Lower leg skin (tissue), 3 donors: ENCODE results near the gene MACROH2A2.

ENCODE experiments used
- POLR2A ChIP-seq, 2 donors: fragments of 450-650 bp; IDR thresholded peaks; one replicate each; pipeline ENCODE4 v1.6.1; 2016 to 2017; ENCODE audit warnings: antibody characterized with exemption in 2 of 2, mild to moderate bottlenecking in 1 of 2, moderate library complexity in 1 of 2
- TF ChIP-seq, protein P1 (sequence below), 3 donors: fragments of 450-650 bp; IDR thresholded peaks; one replicate each; pipeline ENCODE4 v1.5.1; 2016; ENCODE audit warnings: antibody characterized with exemption in 3 of 3, mild to moderate bottlenecking in 3 of 3, moderate library complexity in 2 of 3

- TF ChIP-seq, protein P1, sequence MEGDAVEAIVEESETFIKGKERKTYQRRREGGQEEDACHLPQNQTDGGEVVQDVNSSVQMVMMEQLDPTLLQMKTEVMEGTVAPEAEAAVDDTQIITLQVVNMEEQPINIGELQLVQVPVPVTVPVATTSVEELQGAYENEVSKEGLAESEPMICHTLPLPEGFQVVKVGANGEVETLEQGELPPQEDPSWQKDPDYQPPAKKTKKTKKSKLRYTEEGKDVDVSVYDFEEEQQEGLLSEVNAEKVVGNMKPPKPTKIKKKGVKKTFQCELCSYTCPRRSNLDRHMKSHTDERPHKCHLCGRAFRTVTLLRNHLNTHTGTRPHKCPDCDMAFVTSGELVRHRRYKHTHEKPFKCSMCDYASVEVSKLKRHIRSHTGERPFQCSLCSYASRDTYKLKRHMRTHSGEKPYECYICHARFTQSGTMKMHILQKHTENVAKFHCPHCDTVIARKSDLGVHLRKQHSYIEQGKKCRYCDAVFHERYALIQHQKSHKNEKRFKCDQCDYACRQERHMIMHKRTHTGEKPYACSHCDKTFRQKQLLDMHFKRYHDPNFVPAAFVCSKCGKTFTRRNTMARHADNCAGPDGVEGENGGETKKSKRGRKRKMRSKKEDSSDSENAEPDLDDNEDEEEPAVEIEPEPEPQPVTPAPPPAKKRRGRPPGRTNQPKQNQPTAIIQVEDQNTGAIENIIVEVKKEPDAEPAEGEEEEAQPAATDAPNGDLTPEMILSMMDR (IDR thresholded peaks at IDR 0.05), result no peak
- no peak for TF ChIP-seq POLR2A (IDR thresholded peaks at IDR 0.05)
These were observed 65.5 kb downstream of the MACROH2A2 start for GRCh38 chr10:70118196-70118595.
